ENCODE results near the gene GOLGA6C. TPM values are rescaled to one million over a fixed set of nuclear protein-coding genes. Genes with fewer than 3 reads are reported as not detected.
"Not testable (repeated sequence)": the region's sequence is repeated elsewhere in the genome, so short reads cannot be mapped to it uniquely, and the experiment has no call there.

Gene GOLGA6C
- total RNA-seq, 2 donors from 2014 or later, result not detected

DNA sequence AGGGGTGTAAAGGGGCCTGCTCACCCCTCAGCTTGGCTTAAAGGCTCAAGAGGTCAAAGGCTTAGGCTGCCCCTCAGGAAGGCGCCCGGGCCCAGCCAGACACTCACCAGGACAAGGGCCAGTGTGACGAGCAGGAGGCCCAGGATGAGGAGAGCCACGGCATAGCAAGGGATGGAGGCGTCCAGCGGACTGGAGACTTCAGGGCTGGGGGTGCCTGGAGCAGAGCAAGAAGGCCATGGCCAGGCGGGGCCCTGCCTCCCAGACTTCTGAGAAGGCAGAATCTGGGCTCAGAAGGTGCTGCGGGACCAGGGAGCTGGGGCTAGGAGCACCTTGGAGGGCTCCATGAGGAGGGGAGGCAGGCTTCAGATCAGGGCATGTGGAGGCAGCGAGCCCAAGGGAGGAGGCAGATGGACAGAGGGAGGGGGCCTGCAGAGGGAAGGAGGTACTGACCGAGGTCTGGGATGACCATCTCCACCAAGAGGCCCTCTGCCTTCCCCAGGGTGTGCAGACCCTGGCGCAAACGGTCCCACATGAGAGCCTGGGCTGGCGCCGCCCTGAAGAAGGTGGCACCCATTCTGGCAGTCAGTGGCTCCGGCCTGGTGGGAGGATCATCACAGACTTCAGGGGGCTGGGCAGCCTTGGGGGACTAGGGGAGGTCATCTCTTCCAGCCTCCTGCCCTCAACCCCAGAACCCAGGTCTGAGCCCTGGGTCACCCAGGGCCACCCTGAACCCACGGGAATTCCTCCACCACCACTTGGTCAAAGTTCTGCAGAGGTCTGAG is 32.0 kb upstream of the GOLGA6C start:
- Histone ChIP-seq H3K27me3 (ENCODE audit: control insufficient read depth, insufficient read depth, low read length, poor library complexity, severe bottlenecking) (no peaks in the 10 kb centered on the region), H3K9ac (ENCODE audit: extremely low read depth, low read length, poor library complexity, severe bottlenecking) (no peak overlapping the region), H3K9me3 (ENCODE audit: control insufficient read depth, low read length) (no peaks in the 10 kb centered on the region), H3K4me3 (ENCODE audit: low read length) (no peak overlapping the region), H3K4me1 (ENCODE audit: control insufficient read depth, insufficient read depth, low read length) (no peaks in the 10 kb centered on the region), H3K36me3 (ENCODE audit: control insufficient read depth, insufficient read depth, low read length) (no peaks in the 10 kb centered on the region), H3K27ac (ENCODE audit: low read depth, low read length) (no peak overlapping the region)
- H3K27ac Mint-ChIP-seq, result no peak overlapping the region
- WGBS, 2 experiments (ENCODE audit: insufficient coverage in 1 of 2, insufficient read length in 1 of 2), result 95% methylated on average over 11 to 16 of the region's 16 CpGs
- TF ChIP-seq, protein P1, sequence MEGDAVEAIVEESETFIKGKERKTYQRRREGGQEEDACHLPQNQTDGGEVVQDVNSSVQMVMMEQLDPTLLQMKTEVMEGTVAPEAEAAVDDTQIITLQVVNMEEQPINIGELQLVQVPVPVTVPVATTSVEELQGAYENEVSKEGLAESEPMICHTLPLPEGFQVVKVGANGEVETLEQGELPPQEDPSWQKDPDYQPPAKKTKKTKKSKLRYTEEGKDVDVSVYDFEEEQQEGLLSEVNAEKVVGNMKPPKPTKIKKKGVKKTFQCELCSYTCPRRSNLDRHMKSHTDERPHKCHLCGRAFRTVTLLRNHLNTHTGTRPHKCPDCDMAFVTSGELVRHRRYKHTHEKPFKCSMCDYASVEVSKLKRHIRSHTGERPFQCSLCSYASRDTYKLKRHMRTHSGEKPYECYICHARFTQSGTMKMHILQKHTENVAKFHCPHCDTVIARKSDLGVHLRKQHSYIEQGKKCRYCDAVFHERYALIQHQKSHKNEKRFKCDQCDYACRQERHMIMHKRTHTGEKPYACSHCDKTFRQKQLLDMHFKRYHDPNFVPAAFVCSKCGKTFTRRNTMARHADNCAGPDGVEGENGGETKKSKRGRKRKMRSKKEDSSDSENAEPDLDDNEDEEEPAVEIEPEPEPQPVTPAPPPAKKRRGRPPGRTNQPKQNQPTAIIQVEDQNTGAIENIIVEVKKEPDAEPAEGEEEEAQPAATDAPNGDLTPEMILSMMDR (conservative IDR thresholded peaks at IDR 0.05), result no peak
- H3K27me3 Mint-ChIP-seq (ENCODE audit: insufficient read depth), result peaks cover 10% of the 10 kb centered on the region
- no peaks in the 10 kb centered on the region for H3K36me3 Mint-ChIP-seq (ENCODE audit: low read depth)
- no peak for DNase-seq
- no peak overlapping the region for H3K4me3 Mint-ChIP-seq
- H3K4me1 Mint-ChIP-seq, result no peaks in the 10 kb centered on the region
- no peaks in the 10 kb centered on the region for H3K9me3 Mint-ChIP-seq

- H3K27ac Mint-ChIP-seq; H3K36me3 Mint-ChIP-seq (ENCODE audit: low read depth); H3K9me3 ChIP-seq (ENCODE audit: control insufficient read depth, low read length); H3K36me3 ChIP-seq (ENCODE audit: control insufficient read depth, insufficient read depth, low read length); H3K4me1 ChIP-seq (ENCODE audit: control insufficient read depth, insufficient read depth, low read length); H3K4me1 Mint-ChIP-seq; H3K9me3 Mint-ChIP-seq; H3K9ac ChIP-seq (ENCODE audit: extremely low read depth, low read length, poor library complexity, severe bottlenecking); H3K27me3 ChIP-seq (ENCODE audit: control insufficient read depth, insufficient read depth, low read length, poor library complexity, severe bottlenecking); H3K4me3 ChIP-seq (ENCODE audit: low read length); H3K27ac ChIP-seq (ENCODE audit: low read depth, low read length); DNase-seq; H3K4me3 Mint-ChIP-seq: not testable (repeated sequence)
- peaks cover 15% of the 10 kb centered on the region for H3K27me3 Mint-ChIP-seq (ENCODE audit: insufficient read depth)
- WGBS, 2 experiments (ENCODE audit: insufficient coverage in 1 of 2, insufficient read length in 1 of 2), result 94% methylated on average over 6 to 7 of the region's 7 CpGs
Observed at GRCh38 chr15:75227112-75227511, 31.0 kb upstream of the GOLGA6C start.

- WGBS, 2 experiments (ENCODE audit: insufficient coverage in 1 of 2, insufficient read length in 1 of 2), result 94 to 100% methylated on average over 1 to 10 of the region's 13 CpGs
- no peak for DNase-seq
- Mint-ChIP-seq H3K4me3 (no peak overlapping the region), H3K27me3 (ENCODE audit: insufficient read depth) (peaks cover 20% of the 10 kb centered on the region), H3K4me1 (no peaks in the 10 kb centered on the region), H3K27ac (no peak overlapping the region), H3K36me3 (ENCODE audit: low read depth) (no peaks in the 10 kb centered on the region), H3K9me3 (no peaks in the 10 kb centered on the region)
- Histone ChIP-seq H3K27ac (ENCODE audit: low read depth, low read length) (no peak overlapping the region), H3K9me3 (ENCODE audit: control insufficient read depth, low read length) (no peaks in the 10 kb centered on the region), H3K9ac (ENCODE audit: extremely low read depth, low read length, poor library complexity, severe bottlenecking) (no peak overlapping the region), H3K27me3 (ENCODE audit: control insufficient read depth, insufficient read depth, low read length, poor library complexity, severe bottlenecking) (no peaks in the 10 kb centered on the region), H3K36me3 (ENCODE audit: control insufficient read depth, insufficient read depth, low read length) (no peaks in the 10 kb centered on the region), H3K4me1 (ENCODE audit: control insufficient read depth, insufficient read depth, low read length) (no peaks in the 10 kb centered on the region), H3K4me3 (ENCODE audit: low read length) (no peak overlapping the region)
- TF ChIP-seq, protein P1 (conservative IDR thresholded peaks at IDR 0.05), result peak; percentile 13
Observed at GRCh38 chr15:75227663-75228280, 30.4 kb upstream of the GOLGA6C start.

Measured in endodermal cell (in vitro differentiated cells).